Suppressor macrophage treated with lipopolysaccharide for 4 hours (primary cell): ENCODE results near the gene MLXIP.
A peak's percentile ranks its signal among the peaks of the same experiment; 100 is the strongest.
"Not testable (repeated sequence)": the region's sequence is repeated elsewhere in the genome, so short reads cannot be mapped to it uniquely, and the experiment has no call there.

Experiments used
- DNase-seq: peaks from one replicate; pipeline ENCODE4 v3.0.0-alpha.2; 2020

MLXIP gene

DNA sequence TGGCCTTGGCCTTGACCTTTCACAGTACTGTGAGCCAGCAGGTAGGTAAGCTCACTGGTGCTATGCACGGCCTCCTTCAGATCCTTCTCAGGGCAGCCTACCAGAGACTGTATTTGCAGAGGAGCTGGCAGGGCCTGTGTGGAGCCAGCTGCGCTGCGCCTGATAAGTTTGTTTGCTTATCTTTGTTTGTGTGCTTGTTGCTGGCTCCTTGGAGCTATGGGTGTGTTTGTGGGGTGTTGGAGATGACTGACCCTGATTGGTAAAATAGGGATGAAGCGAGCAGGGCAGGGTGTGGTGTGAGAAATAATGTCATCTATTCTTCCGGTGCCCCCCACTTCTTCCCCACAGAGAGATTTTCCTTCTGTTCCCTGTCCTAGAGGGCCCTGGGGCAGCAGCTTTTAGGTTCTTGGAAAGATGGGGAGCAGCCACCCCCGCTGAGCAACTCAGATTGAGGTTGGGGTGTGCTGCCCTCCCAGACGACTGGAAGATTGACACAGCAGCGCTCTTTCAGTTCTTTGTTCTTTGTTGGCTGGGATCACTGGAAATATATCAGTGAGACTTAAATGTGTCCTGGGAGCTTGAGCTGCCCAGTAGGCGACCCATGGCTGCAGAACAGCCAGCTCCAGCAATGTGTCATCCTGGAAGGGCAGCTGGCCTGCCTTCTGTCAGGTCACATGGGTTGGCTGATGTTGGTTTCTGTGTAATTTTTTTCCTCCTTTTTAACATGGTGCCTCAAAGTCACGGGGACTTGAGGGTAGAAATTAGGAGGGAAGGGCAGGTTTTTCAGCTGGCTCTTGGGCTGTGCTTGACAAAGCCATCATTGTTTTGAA is 19.6 kb downstream of the MLXIP start:
- peak; percentile 73 for DNase-seq

DNA sequence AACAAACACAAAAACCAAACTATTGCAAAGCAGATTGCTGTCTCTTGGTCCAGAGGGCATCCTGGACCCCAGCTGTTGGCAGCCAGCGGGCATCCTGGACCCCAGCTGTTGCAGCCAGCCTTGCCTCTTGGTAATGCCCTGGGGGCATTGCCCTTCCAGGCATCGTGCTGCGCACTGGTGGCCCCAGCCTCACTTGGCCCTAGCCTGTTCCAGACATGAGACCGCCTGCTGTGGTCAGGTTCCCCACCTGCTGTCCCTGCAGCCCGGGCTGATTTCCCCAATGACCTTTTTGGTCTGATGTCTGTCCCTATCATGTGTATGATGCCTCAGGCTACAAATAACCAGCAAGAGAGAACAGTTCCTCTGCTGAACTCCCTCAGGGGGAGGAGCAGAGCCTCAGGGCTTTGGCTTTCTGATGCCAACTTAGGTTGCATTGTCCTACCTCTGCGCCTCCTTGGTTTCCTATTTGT is 20.8 kb downstream of the MLXIP start:
- DNase-seq: no peak

DNA sequence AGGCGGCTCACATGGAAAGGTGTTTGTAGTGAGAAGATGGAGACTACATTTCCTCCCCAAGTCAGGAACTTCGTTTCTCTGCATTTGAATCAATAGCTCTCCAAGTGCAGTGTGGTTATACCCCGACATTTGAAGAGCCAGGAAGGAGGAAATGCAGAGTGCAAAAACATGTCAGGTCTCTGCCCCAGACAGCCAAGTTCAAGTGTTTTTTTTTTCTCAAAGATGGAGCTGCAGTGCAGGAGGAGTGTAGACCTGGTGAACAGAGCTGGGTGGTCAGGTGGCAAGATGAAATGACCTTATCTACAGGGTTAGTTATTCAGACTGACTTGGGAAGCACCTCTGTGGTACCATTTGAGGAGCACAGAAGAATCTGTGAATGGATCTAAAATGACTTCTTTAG is 21.3 kb downstream of the MLXIP start:
- DNase-seq: no peak

DNA sequence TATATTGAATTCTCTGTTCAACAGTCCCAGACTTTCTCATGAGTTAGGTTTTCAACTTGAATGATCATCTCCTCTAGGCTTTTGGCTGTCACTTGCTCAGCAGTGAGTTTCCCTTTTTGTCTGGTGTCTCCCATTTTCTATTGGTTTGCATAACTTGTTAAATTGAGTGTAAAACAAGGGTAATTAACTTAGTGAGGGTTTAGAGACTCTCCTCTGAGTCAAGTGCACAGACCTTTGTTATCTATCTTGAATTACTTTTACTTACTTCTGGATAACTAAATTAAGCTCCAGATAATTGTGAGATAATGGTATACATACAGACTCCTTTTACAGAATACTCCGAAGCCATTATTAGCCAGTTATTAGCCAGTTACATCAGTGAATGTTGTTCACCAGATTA is 22.0 kb downstream of the MLXIP start:
- DNase-seq: no peak

DNA sequence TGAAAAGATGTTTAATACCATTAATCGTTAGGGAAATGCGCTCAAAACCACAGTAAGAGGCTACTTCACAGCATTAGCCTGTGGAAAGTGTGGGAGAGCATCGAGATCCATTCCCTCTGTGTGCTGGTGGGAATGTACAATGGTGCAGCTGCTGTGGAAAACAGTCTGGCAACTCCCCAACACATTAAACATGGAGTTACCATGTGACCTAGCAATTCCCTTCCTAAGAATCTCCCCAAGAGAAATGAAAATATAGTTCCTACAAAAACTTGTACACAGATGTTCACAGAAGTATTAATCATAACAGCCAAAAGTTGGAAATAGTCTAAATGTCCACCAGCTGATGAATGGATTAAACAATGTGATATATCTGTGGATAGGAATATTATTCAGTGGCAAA is 23.8 kb downstream of the MLXIP start:
- no peak for DNase-seq

DNA sequence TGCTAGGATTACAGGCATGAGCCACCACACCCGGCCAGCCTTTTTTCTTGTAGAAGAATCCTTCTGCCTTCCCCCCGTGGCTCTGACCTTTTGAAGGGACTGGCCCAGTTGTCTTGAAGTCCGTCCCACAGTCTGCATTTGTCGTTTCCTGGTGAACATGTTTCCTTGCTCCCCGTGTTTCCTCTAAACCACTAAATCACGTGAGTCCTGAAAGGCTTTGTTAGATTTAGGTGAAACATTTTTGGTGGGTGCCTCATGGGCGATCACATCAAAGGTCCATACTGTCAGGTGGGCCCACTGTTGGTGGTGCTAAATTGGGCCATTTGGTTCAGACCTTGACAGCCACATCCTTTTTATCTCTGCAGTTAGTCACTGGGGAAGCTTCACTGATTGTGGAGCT is 26.3 kb downstream of the MLXIP start:
- DNase-seq: peak; percentile 68

DNA sequence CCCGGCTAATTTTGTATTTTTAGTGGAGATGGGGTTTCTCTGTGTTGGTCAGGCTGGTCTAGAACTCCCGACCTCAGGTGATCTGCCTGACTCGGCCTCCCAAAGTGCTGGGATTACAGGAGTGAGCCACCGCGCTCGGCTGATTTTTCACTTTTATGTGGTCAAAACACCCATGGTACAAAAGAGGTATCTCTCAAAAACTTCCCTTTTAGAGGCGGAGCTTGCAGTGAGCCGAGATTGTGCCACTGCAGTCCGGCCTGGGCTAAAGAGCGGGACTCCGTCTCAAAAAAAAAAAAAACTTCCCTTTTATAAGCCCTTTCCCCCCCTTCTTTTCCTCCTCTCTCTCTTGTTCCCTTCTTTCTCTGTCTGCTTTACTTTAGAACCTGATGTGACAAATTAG is 26.9 kb downstream of the MLXIP start:
- peak; percentile 29 for DNase-seq

DNA sequence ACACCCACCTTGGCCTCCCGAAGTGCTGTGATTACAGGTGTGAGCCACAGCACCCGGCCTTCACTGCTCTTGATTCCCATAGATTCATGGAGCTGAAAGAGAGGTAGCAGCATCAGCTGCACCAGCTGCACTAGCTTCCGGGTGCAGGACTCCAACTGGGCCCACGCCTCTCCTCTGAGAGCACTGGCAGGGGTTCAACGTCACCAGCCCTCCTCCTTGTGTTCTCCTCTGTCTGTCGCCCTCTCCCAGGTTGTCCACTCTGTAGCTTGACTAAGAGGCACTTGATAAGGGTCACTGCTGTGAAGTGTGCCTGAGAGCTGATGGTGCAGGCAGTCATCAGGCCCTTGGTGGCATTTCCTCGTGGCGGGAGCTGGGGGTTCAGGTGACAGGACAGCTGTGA is 28.3 kb downstream of the MLXIP start:
- DNase-seq: no peak

DNA sequence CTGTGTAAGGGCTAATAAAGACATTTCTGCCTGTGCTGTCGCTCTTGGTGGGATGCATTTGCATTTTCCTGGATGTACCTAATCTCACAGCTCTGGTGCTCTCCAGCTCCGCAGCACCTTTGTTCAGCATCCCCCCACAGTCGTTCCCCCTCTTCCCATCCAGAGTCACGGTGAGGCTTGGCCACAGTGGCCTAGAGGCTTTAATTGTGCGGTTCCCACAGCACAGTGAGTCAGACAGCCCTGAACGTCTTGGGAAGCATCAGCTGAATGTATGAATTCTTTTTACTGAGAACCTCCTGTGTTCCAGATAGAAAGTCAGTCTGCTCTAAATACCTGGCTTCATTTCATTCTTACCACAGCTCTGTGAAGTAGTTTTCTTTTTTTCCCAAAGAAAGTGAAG is 28.7 kb downstream of the MLXIP start:
- DNase-seq: no peak

DNA sequence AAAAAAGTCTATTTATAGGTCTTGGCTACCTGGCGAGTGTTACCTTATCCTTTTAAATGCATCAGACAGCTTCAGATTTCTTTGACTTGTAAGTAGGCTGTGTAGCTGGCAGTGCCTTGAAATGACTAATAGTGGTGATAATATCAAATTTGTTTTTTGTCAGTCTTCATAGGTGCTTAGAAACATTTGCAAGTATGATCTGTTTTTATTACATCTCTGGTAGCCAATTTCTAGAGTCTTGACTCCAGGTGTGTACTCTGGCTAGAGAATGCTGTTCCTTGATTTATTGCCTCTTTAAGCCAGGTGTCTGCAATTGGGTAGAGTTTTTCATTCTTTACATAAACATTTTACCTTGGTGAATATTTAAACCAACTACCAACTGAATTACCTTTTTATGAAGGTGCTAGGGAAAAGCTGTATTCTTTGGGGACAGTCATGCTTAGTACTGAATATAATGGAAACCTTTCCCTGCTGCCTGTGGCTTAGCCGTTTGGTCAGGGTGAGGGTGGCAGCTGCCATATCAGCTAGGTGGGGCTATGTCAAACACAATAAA is 32.6 kb downstream of the MLXIP start:
- DNase-seq: no peak

DNA sequence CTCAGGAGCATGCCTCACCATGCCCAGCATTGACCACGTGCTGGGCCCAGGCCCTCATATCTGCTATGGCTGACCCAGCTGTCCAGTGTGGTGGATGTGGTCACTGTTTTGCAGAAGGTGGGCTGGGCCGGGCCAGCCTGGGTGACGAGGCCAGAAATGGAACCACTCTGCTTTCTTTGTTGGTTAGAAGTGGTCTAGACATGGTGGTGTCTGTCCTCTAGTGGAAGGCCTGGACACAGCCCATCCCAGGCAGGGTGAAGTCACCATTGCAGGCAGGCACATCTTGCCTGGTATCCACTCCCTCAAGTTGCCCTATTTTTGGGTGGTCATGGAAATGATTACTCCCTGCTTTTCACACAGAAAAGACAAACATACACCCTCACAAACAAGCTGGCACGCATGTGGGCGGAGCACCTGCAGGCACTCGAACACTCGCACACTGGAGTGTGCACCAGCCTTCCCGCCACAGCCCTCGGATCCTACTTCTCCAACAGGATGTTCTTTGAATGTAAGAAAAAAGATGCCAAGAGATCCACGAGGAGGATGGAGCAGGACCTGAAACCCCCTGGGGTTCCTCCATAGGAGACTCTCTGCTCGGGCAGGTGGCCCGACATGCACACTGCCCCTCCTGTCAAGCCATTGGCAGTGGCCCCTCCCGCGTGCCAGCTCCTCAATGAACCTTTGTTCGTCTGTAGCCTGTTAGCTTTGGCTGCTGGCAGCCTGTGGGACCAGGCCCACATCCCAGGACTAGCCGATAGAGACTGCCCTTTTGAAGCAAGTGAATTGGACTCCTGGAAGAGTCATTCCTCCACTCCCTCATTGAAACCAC is 38.4 kb downstream of the MLXIP start:
- no peak for DNase-seq

DNA sequence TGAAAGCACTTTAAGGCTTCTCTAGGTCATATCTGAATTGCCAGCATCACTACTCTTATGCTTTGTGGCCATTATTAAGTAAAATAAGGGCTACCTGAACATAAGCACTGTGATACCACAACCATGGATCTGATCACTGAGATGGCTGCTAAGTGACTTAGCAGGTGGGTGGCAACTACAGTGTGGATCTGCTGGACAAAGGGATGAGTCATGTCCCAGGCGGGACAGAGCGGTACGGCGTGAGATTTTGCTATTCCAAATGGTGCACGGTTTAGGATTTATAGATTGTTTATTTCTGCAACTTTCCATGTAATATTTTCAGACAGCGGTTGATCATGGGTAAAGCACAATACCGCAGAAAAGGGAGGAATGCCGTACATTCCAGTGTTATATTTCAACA is 39.4 kb downstream of the MLXIP start:
- DNase-seq: no peak

DNA sequence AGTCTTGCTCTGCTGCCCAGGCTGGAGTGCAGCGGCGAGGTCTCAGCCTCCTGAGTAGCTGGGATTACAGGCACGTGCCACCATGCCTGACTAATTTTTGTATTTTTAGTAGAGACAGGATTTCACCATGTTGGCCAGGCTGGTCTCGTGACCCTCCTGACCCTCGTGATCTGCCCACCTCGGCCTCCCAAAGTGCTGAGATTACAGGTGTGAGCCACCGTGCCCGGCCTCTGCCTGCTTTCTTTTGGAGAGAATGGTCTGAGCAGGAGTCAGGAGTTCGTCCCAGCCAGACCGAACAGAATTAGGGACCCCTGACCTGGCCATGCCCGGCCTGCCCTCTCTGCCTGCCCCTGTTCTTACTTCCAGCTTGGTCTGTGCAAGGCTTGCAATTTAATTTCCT is 42.8 kb downstream of the MLXIP start:
- DNase-seq: not testable (repeated sequence)

DNA sequence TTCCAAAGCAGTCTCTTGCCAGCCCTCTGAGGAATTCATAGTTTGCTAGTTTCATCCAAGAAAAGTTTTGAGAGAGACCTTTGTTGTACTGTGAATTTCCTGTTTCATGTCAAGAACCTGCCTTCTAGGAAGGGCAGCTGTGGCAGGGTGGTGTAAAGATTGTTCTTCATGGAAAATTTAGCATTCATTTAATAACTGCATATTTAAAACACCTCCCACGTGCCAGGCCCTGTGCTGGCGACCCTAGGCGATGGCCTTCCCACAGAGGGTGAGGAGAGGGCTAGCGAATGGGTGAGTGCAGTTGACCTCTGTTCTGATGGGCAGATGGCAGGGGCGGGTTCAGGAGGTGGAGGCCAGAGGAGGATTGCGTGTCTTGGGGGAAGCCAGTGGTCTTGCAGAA is 43.2 kb downstream of the MLXIP start:
- no peak for DNase-seq

DNA sequence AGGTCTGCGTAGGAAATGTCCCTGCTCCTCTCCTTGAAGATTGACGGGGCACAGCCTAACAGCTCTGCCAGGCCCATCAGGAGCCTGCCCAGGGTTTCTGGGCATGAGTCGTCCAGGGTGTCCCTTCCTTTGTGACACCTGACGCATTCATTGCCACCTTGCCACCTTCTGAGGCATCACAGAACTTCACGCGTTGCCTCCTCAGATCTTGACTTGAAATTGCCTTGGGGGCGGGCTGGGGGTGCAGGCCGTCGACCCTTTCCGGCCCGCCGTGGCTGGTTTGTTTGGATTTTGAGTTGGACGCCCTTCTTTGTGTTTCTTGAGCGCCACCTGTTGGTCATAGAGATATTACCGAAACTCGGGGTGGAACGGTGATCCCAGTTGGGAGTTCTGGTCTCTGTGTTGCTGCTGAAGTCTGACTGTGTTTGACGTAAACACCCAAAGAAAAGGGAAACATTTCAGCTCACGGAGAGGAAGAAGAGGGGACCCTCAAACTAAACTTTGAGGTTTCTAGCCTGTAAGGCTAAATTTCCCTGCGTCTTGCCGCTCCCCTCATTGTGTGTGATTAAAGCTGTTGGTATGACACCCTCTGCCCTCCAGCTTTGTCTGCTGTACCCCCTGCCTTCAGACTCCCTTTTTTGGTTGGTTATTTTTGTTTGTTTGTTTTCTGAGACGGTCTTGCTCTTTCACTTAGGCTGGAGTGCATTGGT is 44.6 kb downstream of the MLXIP start:
- peak; percentile 83 for DNase-seq

DNA sequence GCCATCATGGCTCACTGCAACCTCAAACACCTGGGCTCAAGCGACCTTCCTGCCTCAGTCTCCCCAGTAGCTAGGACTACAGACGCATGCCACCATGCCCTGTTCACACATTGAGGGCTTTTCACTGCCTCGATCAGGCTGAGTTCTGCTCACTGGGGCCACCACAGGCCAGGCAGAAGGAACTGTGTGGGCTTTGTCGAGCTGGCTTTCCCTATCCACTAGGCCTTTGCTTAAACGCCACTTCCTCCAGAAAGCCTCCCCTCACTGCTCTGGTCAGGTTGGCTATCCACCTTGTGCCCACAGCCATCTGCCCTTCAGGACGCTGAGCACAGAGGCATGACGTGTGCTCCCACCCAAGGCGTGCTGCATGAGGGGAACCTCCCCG is 45.2 kb downstream of the MLXIP start:
- no peak for DNase-seq

DNA sequence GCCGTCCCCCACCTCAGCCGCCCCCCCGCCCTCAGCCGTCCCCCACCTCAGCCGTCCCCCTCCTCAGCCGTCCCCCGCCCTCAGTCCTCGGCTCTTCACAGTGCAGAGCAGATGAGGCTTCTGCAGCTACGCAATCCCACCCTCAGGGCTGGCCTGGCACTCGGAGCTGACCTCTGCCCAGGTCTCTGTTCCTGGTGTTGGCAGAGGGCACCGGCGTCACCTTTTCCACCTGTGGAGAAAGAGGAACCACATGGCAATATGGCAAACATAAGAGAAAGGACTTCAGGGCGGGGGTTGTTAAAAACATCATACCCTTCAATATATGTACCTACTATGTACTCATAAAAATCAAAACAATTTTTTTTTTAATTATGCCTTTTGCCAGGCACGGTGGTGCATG is 45.8 kb downstream of the MLXIP start:
- DNase-seq: no peak

DNA sequence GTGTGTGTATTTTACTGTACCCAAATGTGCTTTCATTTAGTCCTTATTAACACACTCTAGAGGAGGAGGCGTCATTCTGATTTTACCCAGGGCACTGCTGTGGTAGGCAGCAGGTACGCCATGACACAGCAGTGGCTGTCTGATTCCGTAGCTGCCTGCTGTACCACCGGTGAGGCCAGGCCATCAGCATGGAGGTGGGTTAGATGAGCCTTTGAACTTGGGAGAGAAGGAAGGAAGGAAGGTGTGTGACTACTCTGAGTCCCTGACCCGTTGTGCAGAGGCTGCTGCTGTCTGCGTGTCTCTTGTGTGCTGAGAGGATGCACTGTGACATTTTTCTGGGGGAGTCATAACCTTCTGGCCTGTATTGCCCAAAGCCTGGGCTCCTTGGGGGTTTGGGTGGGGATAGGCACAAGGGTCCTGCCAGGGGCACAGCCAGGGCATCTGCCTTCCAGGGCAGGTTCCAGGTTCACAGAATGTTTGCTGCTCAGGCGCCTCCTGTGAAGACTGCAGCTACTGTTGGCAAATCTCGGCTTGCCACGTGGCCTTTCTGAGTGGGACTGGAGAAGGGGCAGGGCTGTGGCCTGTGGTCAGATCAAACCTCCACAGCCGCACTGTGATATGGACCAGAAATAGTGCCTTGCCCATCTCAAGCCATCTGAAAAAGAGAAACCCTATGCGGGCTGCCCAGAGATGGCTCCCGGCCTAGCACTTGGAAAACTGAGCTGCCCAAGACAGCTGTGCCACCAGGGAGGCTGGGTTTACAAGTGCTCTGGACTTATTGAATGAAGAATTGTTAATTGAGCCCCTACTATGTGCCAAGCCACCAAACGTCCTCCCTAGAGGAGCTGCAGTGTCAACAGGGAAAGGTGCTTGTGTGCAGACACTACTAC is 47.1 kb downstream of the MLXIP start:
- no peak for DNase-seq

DNA sequence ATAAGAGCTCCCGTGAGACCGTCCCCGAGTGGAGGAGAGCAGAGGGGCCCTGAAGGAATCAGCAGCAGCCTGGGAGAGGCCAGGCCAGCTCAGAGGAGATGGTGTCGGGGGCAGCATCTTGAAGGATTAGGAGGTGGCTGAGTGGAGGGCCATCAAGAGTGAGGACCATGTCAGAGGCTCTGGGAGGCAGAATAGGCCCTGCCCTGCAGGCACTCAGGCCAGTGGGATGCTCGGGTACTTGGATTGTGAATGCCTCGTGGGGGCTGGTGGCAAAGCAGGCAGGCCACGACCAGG is 47.7 kb downstream of the MLXIP start:
- DNase-seq: no peak

DNA sequence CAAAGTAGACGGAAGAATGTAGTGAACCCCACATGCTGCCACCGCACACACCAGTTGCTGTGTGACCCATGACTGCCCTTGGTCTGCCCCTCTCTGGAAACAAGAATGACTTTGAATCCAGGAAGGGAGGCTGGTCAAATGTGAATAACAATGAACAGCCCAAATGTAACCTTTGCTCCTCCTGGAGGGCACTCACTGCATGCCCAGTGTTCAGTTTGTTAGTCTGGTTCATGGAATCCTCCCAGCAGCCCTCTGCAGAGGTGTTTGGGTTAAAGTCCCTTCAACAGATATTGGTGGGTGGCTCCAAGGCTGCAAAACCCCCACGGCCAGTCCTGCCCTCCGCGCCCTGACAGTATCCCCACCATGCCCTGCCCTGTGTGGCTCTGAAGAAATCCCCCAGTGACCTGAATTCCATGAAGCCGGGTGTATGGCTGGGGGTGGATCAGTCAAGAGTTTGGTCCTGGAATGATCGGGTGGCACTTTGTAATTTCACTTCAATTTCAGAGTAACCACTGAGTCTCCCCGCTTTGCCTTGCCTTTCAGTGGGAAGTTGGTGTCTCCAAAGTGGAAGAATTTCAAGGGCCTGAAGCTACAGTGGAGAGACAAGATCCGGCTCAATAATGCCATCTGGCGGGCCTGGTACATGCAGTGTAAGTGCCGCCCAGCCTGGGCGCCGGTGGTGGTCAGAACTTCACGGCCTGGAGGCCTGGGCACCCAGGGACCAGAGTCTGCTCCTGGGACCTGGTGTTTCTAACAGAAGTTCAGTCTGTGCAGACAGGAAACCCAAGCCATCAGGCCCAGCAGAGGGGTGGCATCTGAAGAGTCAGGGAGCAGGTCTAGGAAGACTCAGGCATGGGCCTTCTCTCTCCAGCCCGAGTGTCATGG is 48.4 kb downstream of the MLXIP start:
- DNase-seq: no peak

DNA sequence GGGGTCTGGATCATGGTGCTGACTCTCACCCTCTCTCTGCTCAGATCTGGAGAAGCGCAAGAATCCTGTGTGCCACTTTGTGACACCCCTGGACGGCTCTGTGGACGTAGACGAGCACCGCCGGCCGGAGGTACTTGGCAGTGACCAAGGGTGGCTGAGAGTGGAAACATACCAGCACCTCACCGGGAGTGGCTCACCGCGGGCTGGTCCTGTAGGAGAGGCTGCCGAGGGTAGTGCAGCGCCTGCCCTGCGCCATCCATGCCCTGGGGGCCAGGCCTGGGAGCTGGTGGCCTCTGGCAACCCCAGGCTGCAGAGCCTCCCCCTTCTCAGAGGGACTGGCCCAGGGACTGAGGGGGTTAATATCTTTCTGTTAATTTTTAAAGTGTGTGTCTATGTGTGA is 49.3 kb downstream of the MLXIP start:
- DNase-seq: no peak
